HG02885 (cell line): ENCODE results near the gene ARID2.
A peak's percentile ranks its signal among the peaks of the same experiment; 100 is the strongest.

Source experiments
- ATAC-seq: cut with Tn5 transposase; IDR thresholded peaks from one replicate; pipeline ENCODE4 v1.9.1; 2021; ENCODE audit warnings: mild to moderate bottlenecking; ENCODE audit not compliant: unreplicated experiment, poor library complexity

ARID2 gene

GRCh38 chr12:45834809-45835208 lies 105.3 kb downstream of the ARID2 start:
- ATAC-seq, result no peak

- no peak for ATAC-seq
Observed at GRCh38 chr12:45839917-45840316, 110.4 kb downstream of the ARID2 start.

- no peak for ATAC-seq
Observed at GRCh38 chr12:45849289-45849688, 119.8 kb downstream of the ARID2 start.

- ATAC-seq, result no peak
Observed at GRCh38 chr12:45850302-45850701, 120.8 kb downstream of the ARID2 start.

GRCh38 chr12:45852508-45852907 lies 123.0 kb downstream of the ARID2 start:
- ATAC-seq, result no peak

- ATAC-seq, result no peak
Observed at GRCh38 chr12:45853550-45853949, 124.0 kb downstream of the ARID2 start.

- no peak for ATAC-seq
Observed at GRCh38 chr12:45863332-45863731, 133.8 kb downstream of the ARID2 start.

- no peak for ATAC-seq
Observed at GRCh38 chr12:45866299-45866698, 136.8 kb downstream of the ARID2 start.

- no peak for ATAC-seq
Observed at GRCh38 chr12:45872446-45872845, 142.9 kb downstream of the ARID2 start.

- ATAC-seq, result no peak
Observed at GRCh38 chr12:45877069-45877468, 147.6 kb downstream of the ARID2 start.

GRCh38 chr12:45878630-45879255 lies 149.2 kb downstream of the ARID2 start:
- no peak for ATAC-seq

- ATAC-seq, result no peak
Observed at GRCh38 chr12:45879363-45879895, 149.9 kb downstream of the ARID2 start.

GRCh38 chr12:45880533-45880932 lies 151.0 kb downstream of the ARID2 start:
- no peak for ATAC-seq

- ATAC-seq, result no peak
Observed at GRCh38 chr12:45883187-45883586, 153.7 kb downstream of the ARID2 start.

- no peak for ATAC-seq
Observed at GRCh38 chr12:45886685-45887084, 157.2 kb downstream of the ARID2 start.

GRCh38 chr12:45887544-45887943 lies 158.0 kb downstream of the ARID2 start:
- ATAC-seq, result no peak

- ATAC-seq, result no peak
Observed at GRCh38 chr12:45890276-45890675, 160.8 kb downstream of the ARID2 start.

GRCh38 chr12:45893240-45893639 lies 163.7 kb downstream of the ARID2 start:
- ATAC-seq, result no peak

GRCh38 chr12:45895961-45896360 lies 166.5 kb downstream of the ARID2 start:
- ATAC-seq, result no peak

GRCh38 chr12:45898094-45898493 lies 168.6 kb downstream of the ARID2 start:
- no peak for ATAC-seq

- ATAC-seq, result peak; percentile 82
Observed at GRCh38 chr12:45907955-45908354, 178.4 kb downstream of the ARID2 start.

GRCh38 chr12:45909041-45909713 lies 179.7 kb downstream of the ARID2 start:
- ATAC-seq, result no peak
